NB4 (cell line): ENCODE measurements around the gene MIGA2.
"Not testable (repeated sequence)": the region's sequence is repeated elsewhere in the genome, so short reads cannot be mapped to it uniquely, and the experiment has no call there.

Experiments
- CTCF ChIP-seq: IDR thresholded peaks from one replicate; pipeline ENCODE4 v1.5.1; 2012; ENCODE audit warnings: low read depth, low read length
- MAX ChIP-seq: IDR thresholded peaks from 2 replicates; pipeline ENCODE4 v1.6.1; 2011; ENCODE audit warnings: low read depth, low read length
- MYC ChIP-seq: IDR thresholded peaks from 2 replicates; pipeline ENCODE4 v1.6.1; 2011; ENCODE audit warnings: low read depth, low read length
- POLR2A ChIP-seq: IDR thresholded peaks from 2 replicates; pipeline ENCODE4 v1.6.1; 2011; ENCODE audit warnings: mild to moderate bottlenecking; ENCODE audit not compliant: insufficient read length; ENCODE audit errors: extremely low read depth

GRCh38 chr9:129004173-129004572 lies 32.3 kb upstream of the MIGA2 start:
- TF ChIP-seq CTCF, MAX, POLR2A, MYC: not testable (repeated sequence)
